ENCODE measurements around the gene DNAH1. TPM values are rescaled to one million over a fixed set of nuclear protein-coding genes. Genes with fewer than 3 reads are reported as not detected.

DNAH1 gene
- total RNA-seq, 1 experiment from 2014 or later: 2.4 TPM

GRCh38 chr3:52434491-52435115, 118.5 kb downstream of the DNAH1 start:
- ATAC-seq (no peak), DNase-seq (ENCODE audit: low read depth, low spot score) (no peak)
- Histone ChIP-seq H3K27me3 (ENCODE audit: control insufficient read depth, insufficient read depth, low read length) (no peaks in the 10 kb centered on the region), H3K9me3 (ENCODE audit: control insufficient read depth, insufficient read depth, low read depth, low read length) (no peaks in the 10 kb centered on the region), H3K4me3 (ENCODE audit: low read depth in 2 of 2, low read length in 2 of 2) (no peak overlapping the region), H3K4me1 (ENCODE audit: control insufficient read depth, insufficient read depth, low read length) (no peaks in the 10 kb centered on the region), H3K27ac (ENCODE audit: low read length) (no peak overlapping the region), H3K36me3 (ENCODE audit: control insufficient read depth, insufficient read depth, low read length) (no peaks in the 10 kb centered on the region)
- in situ Hi-C loops (cut with HindIII; ENCODE audit: low pct_unique_long_range_greater_than_20kb, low sequenced_read_pairs): no loop called here
- POLR2A ChIA-PET: no interaction called here
- BruUV-seq (replicated peaks): no TSS peak
- CTCF ChIA-PET: interaction anchor here (0.6 to 3.1 kb wide), 2 partner anchors 11 to 37 kb away, joined by 3 to 9 read pairs; no protein-coding TSS in a partner anchor
- intact Hi-C loops (cut with micrococcal nuclease; ENCODE audit: unreplicated experiment): no loop called here
- TF ChIP-seq CTCF (IDR thresholded peaks at IDR 0.05) (no peak), REST (IDR thresholded peaks at IDR 0.05; ENCODE audit: insufficient read depth in 1 of 2, low read depth in 2 of 2, low read length in 1 of 2) (no peak), TCF7L2 (IDR thresholded peaks at IDR 0.05; ENCODE audit: low read depth, low read length) (no peak)

- no peak for TF ChIP-seq POLR2AphosphoS5 (IDR thresholded peaks at IDR 0.05; ENCODE audit: low read depth, low read length)
- TF ChIP-seq CTCF (IDR thresholded peaks at IDR 0.05): no peak
- TF ChIP-seq REST (IDR thresholded peaks at IDR 0.05; ENCODE audit: insufficient read depth in 1 of 2, low read depth in 2 of 2, low read length in 1 of 2): no peak
- TF ChIP-seq SIN3A (IDR thresholded peaks at IDR 0.05; ENCODE audit: borderline replicate concordance, insufficient read depth, low read depth, low read length): no peak
- TF ChIP-seq TCF7L2 (IDR thresholded peaks at IDR 0.05; ENCODE audit: low read depth, low read length): no peak
- in situ Hi-C loops (cut with HindIII; ENCODE audit: low pct_unique_long_range_greater_than_20kb, low sequenced_read_pairs) (no loop called here), intact Hi-C loops (cut with micrococcal nuclease; ENCODE audit: unreplicated experiment) (no loop called here)
- no peak for DNase-seq (ENCODE audit: low read depth, low spot score)
- Histone ChIP-seq H3K9me3 (ENCODE audit: control insufficient read depth, insufficient read depth, low read depth, low read length) (no peaks in the 10 kb centered on the region), H3K4me1 (ENCODE audit: control insufficient read depth, insufficient read depth, low read length) (no peaks in the 10 kb centered on the region), H3K4me3 (ENCODE audit: low read depth in 2 of 2, low read length in 2 of 2) (no peak overlapping the region), H3K27me3 (ENCODE audit: control insufficient read depth, insufficient read depth, low read length) (no peaks in the 10 kb centered on the region), H3K27ac (ENCODE audit: low read length) (no peak overlapping the region), H3K36me3 (ENCODE audit: control insufficient read depth, insufficient read depth, low read length) (no peaks in the 10 kb centered on the region)
- no peak for ATAC-seq
- no TSS peak for BruUV-seq (replicated peaks)
- ChIA-PET CTCF (interaction anchor here (0.6 kb wide), 1 partner anchor 36 kb away, joined by 3 read pairs; no protein-coding TSS in a partner anchor), POLR2A (no interaction called here)
These were observed 119.4 kb downstream of the DNAH1 start for GRCh38 chr3:52435246-52436101.

Data from Panc1 (cell line).